ENCODE measurements around the gene SCRN2. TPM values are rescaled to one million over a fixed set of nuclear protein-coding genes. Genes with fewer than 3 reads are reported as not detected.

Gene SCRN2
- total RNA-seq, 1 experiment from 2014 or later: 50.8 TPM

- TF ChIP-seq IRF2 (CRISPR knock-in tag; IDR thresholded peaks at IDR 0.05; ENCODE audit: borderline replicate concordance, low read depth): no peak
- no peak for TF ChIP-seq CDX4 (CRISPR knock-in tag; IDR thresholded peaks at IDR 0.05; ENCODE audit: borderline replicate concordance)
- no peak for TF ChIP-seq SOX15 (CRISPR knock-in tag; IDR thresholded peaks at IDR 0.05)
- TF ChIP-seq TCF7 (CRISPR knock-in tag; IDR thresholded peaks at IDR 0.05; ENCODE audit: low read depth): no peak
- TF ChIP-seq ZNF671 (CRISPR knock-in tag; IDR thresholded peaks at IDR 0.05): no peak
- no peak for TF ChIP-seq NR1H2 (CRISPR knock-in tag; IDR thresholded peaks at IDR 0.05)
- TF ChIP-seq USF1 (CRISPR knock-in tag; IDR thresholded peaks at IDR 0.05): no peak
- no peak for TF ChIP-seq ESRRA (CRISPR knock-in tag; IDR thresholded peaks at IDR 0.05; ENCODE audit: borderline replicate concordance)
- TF ChIP-seq ZNF232 (CRISPR knock-in tag; IDR thresholded peaks at IDR 0.05): no peak
- no peak for TF ChIP-seq GABPB1 (CRISPR knock-in tag; IDR thresholded peaks at IDR 0.05)
- no peak for TF ChIP-seq SP1 (CRISPR knock-in tag; conservative IDR thresholded peaks at IDR 0.05)
- CTCF ChIA-PET: interaction anchor here (0.8 to 2.5 kb wide), 5 partner anchors 9 to 27 kb away, joined by 3 to 15 read pairs (median 9); partner anchors contain the start of gene SCRN2
- Mint-ChIP-seq H3K9me3 (no peaks in the 10 kb centered on the region), H3K27me3 (ENCODE audit: low read depth) (peaks cover 53% of the 10 kb centered on the region), H3K4me3 (no peak overlapping the region), H3K27ac (no peak overlapping the region), H3K4me1 (peaks cover 12% of the 10 kb centered on the region), H3K36me3 (no peaks in the 10 kb centered on the region)
- POLR2A ChIA-PET: interaction anchor here (0.6 kb wide), 1 partner anchor 10 kb away, joined by 4 read pairs; no protein-coding TSS in a partner anchor
- DNase-seq (ENCODE audit: low spot score) (no peak), ATAC-seq (no peak)
Measured at GRCh38 chr17:47862621-47863440, 21.8 kb upstream of the SCRN2 start.

GRCh38 chr17:47860386-47860785, 19.3 kb upstream of the SCRN2 start:
- Mint-ChIP-seq H3K36me3 (no peaks in the 10 kb centered on the region), H3K4me3 (no peak overlapping the region), H3K9me3 (no peaks in the 10 kb centered on the region), H3K4me1 (peaks cover 32% of the 10 kb centered on the region), H3K27ac (no peak overlapping the region), H3K27me3 (ENCODE audit: low read depth) (peaks cover 55% of the 10 kb centered on the region)
- ChIA-PET CTCF (interaction anchor here (1.2 to 3.2 kb wide), 4 partner anchors 13 to 30 kb away, joined by 4 to 28 read pairs (median 8); partner anchors contain the start of gene SCRN2), POLR2A (no interaction called here)
- TF ChIP-seq TCF7 (CRISPR knock-in tag; IDR thresholded peaks at IDR 0.05; ENCODE audit: low read depth) (no peak), USF1 (CRISPR knock-in tag; IDR thresholded peaks at IDR 0.05) (no peak)
- ATAC-seq: no peak
- DNase-seq (ENCODE audit: low spot score): no peak

- no peak overlapping the region for H3K4me3 Mint-ChIP-seq
- ATAC-seq (peak; percentile 75), DNase-seq (ENCODE audit: low spot score) (no peak)
- H3K27ac Mint-ChIP-seq: no peak overlapping the region
- ChIA-PET POLR2A (interaction anchor here (0.7 kb wide), 1 partner anchor 14 kb away, joined by 3 read pairs; no protein-coding TSS in a partner anchor), CTCF (interaction anchor here (0.6 to 4.1 kb wide), 10 partner anchors 10 to 160 kb away, joined by 3 to 58 read pairs (median 4); partner anchors contain the start of gene SCRN2)
- peaks cover 42% of the 10 kb centered on the region for H3K4me1 Mint-ChIP-seq
- H3K36me3 Mint-ChIP-seq: no peaks in the 10 kb centered on the region
- no peaks in the 10 kb centered on the region for H3K9me3 Mint-ChIP-seq
- H3K27me3 Mint-ChIP-seq (ENCODE audit: low read depth): peaks cover 66% of the 10 kb centered on the region
- no peak for TF ChIP-seq USF2 (CRISPR knock-in tag; IDR thresholded peaks at IDR 0.05)
- TF ChIP-seq USF1 (CRISPR knock-in tag; IDR thresholded peaks at IDR 0.05): no peak
- TF ChIP-seq SMAD3 (CRISPR knock-in tag; IDR thresholded peaks at IDR 0.05; ENCODE audit: borderline replicate concordance): no peak
- TF ChIP-seq RORB (CRISPR knock-in tag; IDR thresholded peaks at IDR 0.05): no peak
- TF ChIP-seq ELF4 (CRISPR knock-in tag; IDR thresholded peaks at IDR 0.05; ENCODE audit: low read depth): no peak
- TF ChIP-seq MYBL2 (CRISPR knock-in tag; IDR thresholded peaks at IDR 0.05): no peak
- no peak for TF ChIP-seq ZNF219 (CRISPR knock-in tag; IDR thresholded peaks at IDR 0.05; ENCODE audit: borderline replicate concordance)
- no peak for TF ChIP-seq AFF4 (CRISPR knock-in tag; IDR thresholded peaks at IDR 0.05; ENCODE audit: borderline replicate concordance)
- no peak for TF ChIP-seq ZNF232 (CRISPR knock-in tag; IDR thresholded peaks at IDR 0.05)
- no peak for TF ChIP-seq CDX4 (CRISPR knock-in tag; IDR thresholded peaks at IDR 0.05; ENCODE audit: borderline replicate concordance)
Measured at GRCh38 chr17:47857551-47858455, 16.7 kb upstream of the SCRN2 start.
